OCI-LY3 (cell line): ENCODE measurements around the gene ALG2.

Source experiments
- CTCF ChIP-seq: fragments of 200-600, 300-600 bp; sonication (generic); IDR thresholded peaks from 2 replicates; pipeline ENCODE4 v1.5.1; 2014; ENCODE audit warnings: antibody characterized with exemption, low read length, low read depth
- EZH2phosphoT487 ChIP-seq: fragments of 200-600 bp; shearing (Covaris generic); IDR thresholded peaks from 2 replicates; pipeline ENCODE4 v1.6.1; 2018; ENCODE audit warnings: antibody characterized with exemption, mixed run types, low read depth

- TF ChIP-seq CTCF (no peak), EZH2phosphoT487 (no peak)
Observed at GRCh38 chr9:99257723-99258389, 36.1 kb upstream of the ALG2 start.
